ENCODE measurements around the gene SIK2.

GRCh38 chr11:111571829-111572501 is 30.3 kb upstream of the SIK2 start:
- TF ChIP-seq EGR1 (IDR thresholded peaks at IDR 0.05; ENCODE audit: low read depth) (no peak), ZBTB33 (IDR thresholded peaks at IDR 0.05; ENCODE audit: extremely low read depth, insufficient replicate concordance, low read length) (no peak), ZNF274 (IDR thresholded peaks at IDR 0.05; ENCODE audit: low read depth, low read length) (no peak), ZFX (IDR thresholded peaks at IDR 0.05) (no peak), POLR2A (IDR thresholded peaks at IDR 0.05; ENCODE audit: borderline replicate concordance, extremely low read depth, insufficient read depth, insufficient read length) (no peak), POLR2AphosphoS5 (IDR thresholded peaks at IDR 0.05; ENCODE audit: low read depth, low read length) (no peak)
- TF ChIP-seq, protein P1, sequence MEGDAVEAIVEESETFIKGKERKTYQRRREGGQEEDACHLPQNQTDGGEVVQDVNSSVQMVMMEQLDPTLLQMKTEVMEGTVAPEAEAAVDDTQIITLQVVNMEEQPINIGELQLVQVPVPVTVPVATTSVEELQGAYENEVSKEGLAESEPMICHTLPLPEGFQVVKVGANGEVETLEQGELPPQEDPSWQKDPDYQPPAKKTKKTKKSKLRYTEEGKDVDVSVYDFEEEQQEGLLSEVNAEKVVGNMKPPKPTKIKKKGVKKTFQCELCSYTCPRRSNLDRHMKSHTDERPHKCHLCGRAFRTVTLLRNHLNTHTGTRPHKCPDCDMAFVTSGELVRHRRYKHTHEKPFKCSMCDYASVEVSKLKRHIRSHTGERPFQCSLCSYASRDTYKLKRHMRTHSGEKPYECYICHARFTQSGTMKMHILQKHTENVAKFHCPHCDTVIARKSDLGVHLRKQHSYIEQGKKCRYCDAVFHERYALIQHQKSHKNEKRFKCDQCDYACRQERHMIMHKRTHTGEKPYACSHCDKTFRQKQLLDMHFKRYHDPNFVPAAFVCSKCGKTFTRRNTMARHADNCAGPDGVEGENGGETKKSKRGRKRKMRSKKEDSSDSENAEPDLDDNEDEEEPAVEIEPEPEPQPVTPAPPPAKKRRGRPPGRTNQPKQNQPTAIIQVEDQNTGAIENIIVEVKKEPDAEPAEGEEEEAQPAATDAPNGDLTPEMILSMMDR (IDR thresholded peaks at IDR 0.05 in 2 of 3, conservative IDR thresholded peaks at IDR 0.05 in 1 of 3; ENCODE audit: borderline replicate concordance in 1 of 3, insufficient read depth in 1 of 3, low read depth in 2 of 3, low read length in 2 of 3): no peak

Data from HCT116 (cell line).